NCI-H526 treated with DMSO at 0.1 percent for 48 hours (cell line): ENCODE results near the gene POLR2F.
A peak's percentile ranks its signal among the peaks of the same experiment; 100 is the strongest.
"Not testable (repeated sequence)": the region's sequence is repeated elsewhere in the genome, so short reads cannot be mapped to it uniquely, and the experiment has no call there.

Experiments used
- DNase-seq: peaks from one replicate; lab custom pipeline; 2025; lab: John Stamatoyannopoulos, UW

POLR2F gene

GRCh38 chr22:37925767-37926166 lies 27.7 kb upstream of the POLR2F start:
- no peak for DNase-seq

GRCh38 chr22:37926358-37926757 lies 27.1 kb upstream of the POLR2F start:
- no peak for DNase-seq

- DNase-seq, result no peak
Observed at GRCh38 chr22:37926771-37927636, 26.5 kb upstream of the POLR2F start.

GRCh38 chr22:37927637-37927936 lies 25.9 kb upstream of the POLR2F start:
- DNase-seq, result no peak

GRCh38 chr22:37929390-37929789 lies 24.1 kb upstream of the POLR2F start:
- no peak for DNase-seq

GRCh38 chr22:37930270-37930951 lies 23.1 kb upstream of the POLR2F start:
- no peak for DNase-seq

- DNase-seq, result no peak
Observed at GRCh38 chr22:37930952-37931440, 22.5 kb upstream of the POLR2F start.

GRCh38 chr22:37931893-37932389 lies 21.6 kb upstream of the POLR2F start:
- DNase-seq, result no peak

GRCh38 chr22:37932401-37932800 lies 21.1 kb upstream of the POLR2F start:
- no peak for DNase-seq

GRCh38 chr22:37932821-37933578 lies 20.5 kb upstream of the POLR2F start:
- DNase-seq, result no peak

- DNase-seq, result peak; percentile 7
Observed at GRCh38 chr22:37933711-37934376, 19.7 kb upstream of the POLR2F start.

GRCh38 chr22:37940698-37941376 lies 12.7 kb upstream of the POLR2F start:
- no peak for DNase-seq

- no peak for DNase-seq
Observed at GRCh38 chr22:37942133-37942532, 11.4 kb upstream of the POLR2F start.

- DNase-seq, result no peak
Observed at GRCh38 chr22:37943136-37943824, 10.2 kb upstream of the POLR2F start.

- DNase-seq, result no peak
Observed at GRCh38 chr22:37943825-37944198, 9.7 kb upstream of the POLR2F start.

- DNase-seq, result not testable (repeated sequence)
Observed at GRCh38 chr22:37944423-37944822, 9.1 kb upstream of the POLR2F start.

- DNase-seq, result not testable (repeated sequence)
Observed at GRCh38 chr22:37947142-37947795, 6.2 kb upstream of the POLR2F start.

- no peak for DNase-seq
Observed at GRCh38 chr22:37951305-37951704, 2.2 kb upstream of the POLR2F start.

- not testable (repeated sequence) for DNase-seq
Observed at GRCh38 chr22:37952629-37953028, 870 bp upstream of the POLR2F start.

- DNase-seq, result no peak
Observed at GRCh38 chr22:37953062-37953436, 450 bp upstream of the POLR2F start.
